RWPE1 (cell line): Measurements from ENCODE around the gene FURIN.
"Not testable (repeated sequence)": the region's sequence is repeated elsewhere in the genome, so short reads cannot be mapped to it uniquely, and the experiment has no call there.

Experiments used
- CTCF ChIA-PET: fragments of 350-600 bp; sonication (Branson Sonifier 250); formaldehyde crosslinking; extraction: SDS; loops from one replicate; lab custom pipeline; 2021; lab: Yijun Ruan, JAX
- POLR2A ChIA-PET: fragments of 400-600 bp; formaldehyde crosslinking; extraction: SDS; loops from one replicate; lab custom pipeline; 2020; ENCODE audit warnings: antibody characterized with exemption; ENCODE audit not compliant: low non-redundant PET; lab: Yijun Ruan, JAX
- DNase-seq: peaks from one replicate; pipeline ENCODE4 v3.0.0; 2012; ENCODE audit warnings: low spot score
- H3K27ac ChIP-seq: fragments of 450-650 bp; 2 replicates; pipeline ENCODE4 v1.5.1; 2017
- TF ChIP-seq, protein P1 (sequence below): fragments of 450-650 bp; conservative IDR thresholded peaks from 2 replicates; pipeline ENCODE4 v1.5.1; 2017; ENCODE audit warnings: low read depth, mild to moderate bottlenecking

FURIN gene

DNA sequence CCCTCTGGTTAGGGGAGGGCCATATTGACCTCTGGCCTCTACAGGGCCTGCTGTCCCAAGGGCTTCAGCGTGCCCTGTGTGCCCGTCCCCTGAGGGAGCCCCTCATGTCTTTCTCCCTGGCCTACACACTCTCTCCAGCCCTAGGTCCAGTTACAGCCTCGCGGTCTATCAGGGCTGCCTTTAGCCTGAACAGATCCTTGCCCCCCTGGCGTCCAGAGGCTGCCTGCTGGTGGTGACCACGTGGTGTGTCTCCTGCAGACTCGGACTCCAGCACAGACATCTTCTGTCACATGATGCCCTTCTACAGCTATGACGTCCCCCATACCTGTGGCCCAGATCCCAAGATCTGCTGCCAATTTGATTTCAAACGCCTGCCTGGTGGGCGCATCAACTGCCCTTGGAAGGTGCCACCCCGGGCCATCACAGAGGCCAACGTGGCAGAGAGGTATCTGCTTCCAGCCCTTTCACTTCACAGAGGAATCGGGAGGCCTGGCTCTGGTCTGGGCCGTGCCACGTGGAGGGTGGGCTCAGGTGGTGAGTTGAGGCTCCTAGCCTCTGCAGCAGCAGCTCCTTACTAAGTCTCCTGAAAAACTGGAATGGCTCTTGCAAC lies 38.8 kb downstream of the FURIN start:
- TF ChIP-seq, protein P1, sequence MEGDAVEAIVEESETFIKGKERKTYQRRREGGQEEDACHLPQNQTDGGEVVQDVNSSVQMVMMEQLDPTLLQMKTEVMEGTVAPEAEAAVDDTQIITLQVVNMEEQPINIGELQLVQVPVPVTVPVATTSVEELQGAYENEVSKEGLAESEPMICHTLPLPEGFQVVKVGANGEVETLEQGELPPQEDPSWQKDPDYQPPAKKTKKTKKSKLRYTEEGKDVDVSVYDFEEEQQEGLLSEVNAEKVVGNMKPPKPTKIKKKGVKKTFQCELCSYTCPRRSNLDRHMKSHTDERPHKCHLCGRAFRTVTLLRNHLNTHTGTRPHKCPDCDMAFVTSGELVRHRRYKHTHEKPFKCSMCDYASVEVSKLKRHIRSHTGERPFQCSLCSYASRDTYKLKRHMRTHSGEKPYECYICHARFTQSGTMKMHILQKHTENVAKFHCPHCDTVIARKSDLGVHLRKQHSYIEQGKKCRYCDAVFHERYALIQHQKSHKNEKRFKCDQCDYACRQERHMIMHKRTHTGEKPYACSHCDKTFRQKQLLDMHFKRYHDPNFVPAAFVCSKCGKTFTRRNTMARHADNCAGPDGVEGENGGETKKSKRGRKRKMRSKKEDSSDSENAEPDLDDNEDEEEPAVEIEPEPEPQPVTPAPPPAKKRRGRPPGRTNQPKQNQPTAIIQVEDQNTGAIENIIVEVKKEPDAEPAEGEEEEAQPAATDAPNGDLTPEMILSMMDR, result no peak
- H3K27ac ChIP-seq, result no peak overlapping the region
- DNase-seq, result no peak
- ChIA-PET POLR2A (interaction anchor here (0.5 kb wide), 1 partner anchor 20 kb away, joined by 4 read pairs; no protein-coding TSS in a partner anchor), CTCF (no interaction called here)

DNA sequence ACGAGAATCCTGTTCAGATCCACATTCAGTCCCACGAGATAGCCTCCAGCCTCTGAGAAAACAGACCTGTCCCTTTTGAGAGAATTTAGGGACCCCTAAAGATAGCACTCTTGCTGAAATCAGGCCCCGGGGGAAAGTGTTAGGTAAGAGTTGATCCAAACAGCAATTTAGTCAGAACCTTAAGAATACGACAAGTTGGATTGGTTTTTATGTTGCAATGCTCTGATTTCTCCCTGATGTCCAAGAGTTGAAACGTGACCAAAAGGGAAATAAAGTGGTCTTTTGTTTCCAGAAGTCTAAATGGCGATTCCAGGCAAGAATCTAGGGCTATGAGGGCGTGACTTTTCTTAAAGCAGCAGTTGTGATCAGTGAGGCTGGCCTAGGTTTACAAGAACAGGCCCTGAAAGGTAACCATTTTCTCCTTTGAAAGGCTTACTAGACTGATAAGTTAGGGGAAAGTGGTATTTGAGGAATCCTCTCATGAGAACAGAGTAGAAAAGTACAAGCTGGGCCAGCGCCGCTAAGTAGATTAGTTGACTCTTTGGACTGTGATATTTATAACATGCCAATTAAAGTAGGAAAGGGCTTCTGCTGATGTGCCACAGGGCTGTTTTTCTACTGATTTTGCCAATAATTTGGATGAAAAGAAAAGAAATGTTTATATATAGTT lies 39.6 kb downstream of the FURIN start:
- POLR2A ChIA-PET, result interaction anchor here (0.5 kb wide), 1 partner anchor 19 kb away, joined by 4 read pairs; no protein-coding TSS in a partner anchor
- H3K27ac ChIP-seq, result no peak overlapping the region
- CTCF ChIA-PET, result no interaction called here
- TF ChIP-seq, protein P1, result no peak
- no peak for DNase-seq

DNA sequence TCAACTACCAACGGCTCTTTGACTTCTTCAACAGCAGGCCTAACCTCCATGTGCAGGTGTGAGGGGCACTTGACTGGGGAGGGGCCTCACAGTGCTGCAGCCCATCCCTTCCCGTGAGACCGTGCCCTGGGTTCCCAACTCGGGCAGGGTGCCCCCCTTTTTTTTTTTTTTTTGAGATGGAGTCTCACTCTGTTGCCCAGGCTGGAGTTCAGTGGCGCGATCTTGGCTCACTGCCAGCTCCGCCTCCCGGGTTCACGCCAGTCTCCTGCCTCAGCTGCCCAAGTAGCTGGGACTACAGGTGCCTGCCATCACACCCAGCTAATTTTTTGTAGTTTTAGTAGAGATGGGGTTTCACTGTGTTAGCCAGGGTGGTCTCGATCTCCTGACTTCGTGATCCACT lies 41.1 kb downstream of the FURIN start:
- POLR2A ChIA-PET, result not testable (repeated sequence)

DNA sequence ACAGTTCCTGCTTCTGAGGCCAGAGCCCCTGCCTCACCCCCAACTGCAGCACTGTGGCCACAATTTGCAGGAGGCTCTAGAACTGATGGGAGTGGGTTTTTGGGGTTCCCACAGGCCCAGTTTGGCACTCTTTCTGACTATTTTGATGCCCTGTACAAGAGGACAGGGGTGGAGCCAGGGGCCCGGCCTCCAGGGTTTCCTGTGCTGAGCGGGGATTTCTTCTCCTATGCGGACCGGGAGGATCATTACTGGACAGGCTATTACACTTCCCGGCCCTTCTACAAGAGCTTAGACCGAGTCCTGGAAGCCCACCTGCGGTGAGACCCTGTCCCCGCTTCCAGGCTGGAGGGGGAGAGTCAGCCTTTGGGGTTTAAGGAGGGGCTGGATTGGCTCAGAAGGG lies 41.6 kb downstream of the FURIN start:
- TF ChIP-seq, protein P1, result no peak
- POLR2A ChIA-PET, result no interaction called here
- CTCF ChIA-PET, result interaction anchor here (0.6 to 0.7 kb wide), 2 partner anchors 16 to 146 kb away, joined by 3 to 6 read pairs; no protein-coding TSS in a partner anchor
- no peak for DNase-seq
- H3K27ac ChIP-seq, result no peak overlapping the region

More for the DNA sequence above, 41.1 kb downstream of the FURIN start:
- not testable (repeated sequence) for H3K27ac ChIP-seq, DNase-seq
- CTCF ChIA-PET, result interaction anchor here (0.6 to 0.7 kb wide), 2 partner anchors 124 to 147 kb away, joined by 3 read pairs; no protein-coding TSS in a partner anchor

DNA sequence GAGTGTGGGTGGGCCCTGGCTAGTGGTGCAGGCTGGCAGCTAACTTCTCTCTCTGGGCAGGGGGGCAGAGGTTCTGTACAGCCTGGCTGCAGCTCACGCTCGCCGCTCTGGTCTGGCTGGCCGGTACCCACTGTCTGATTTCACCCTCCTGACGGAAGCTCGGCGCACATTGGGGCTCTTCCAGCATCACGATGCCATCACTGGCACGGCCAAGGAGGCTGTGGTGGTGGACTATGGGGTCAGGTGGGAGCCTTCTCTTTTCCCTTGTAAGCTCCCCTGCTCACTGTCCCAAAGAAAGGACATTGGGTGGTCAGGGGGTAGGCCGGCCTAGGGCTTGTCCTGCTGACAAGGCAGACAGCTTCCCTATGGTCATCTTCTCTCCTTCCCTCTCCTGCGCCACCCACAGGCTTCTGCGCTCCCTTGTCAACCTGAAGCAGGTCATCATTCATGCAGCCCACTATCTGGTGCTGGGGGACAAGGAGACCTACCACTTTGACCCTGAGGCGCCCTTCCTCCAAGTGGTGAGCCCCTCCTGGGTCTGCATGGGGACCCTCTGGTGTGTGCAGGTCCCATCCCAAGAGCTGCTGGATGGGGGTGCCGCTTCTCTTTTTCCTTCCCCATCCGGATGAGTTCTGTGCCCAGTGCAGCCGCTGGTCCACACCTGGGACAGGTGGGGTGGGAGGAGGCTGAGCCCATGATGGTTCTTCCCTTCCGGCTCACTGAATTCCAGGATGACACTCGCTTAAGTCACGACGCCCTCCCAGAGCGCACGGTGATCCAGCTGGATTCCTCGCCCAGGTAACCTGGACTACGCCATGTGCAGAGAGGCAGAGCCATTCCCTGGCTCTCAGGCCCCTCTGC lies 42.3 kb downstream of the FURIN start:
- POLR2A ChIA-PET, result interaction anchor here (0.5 kb wide), 1 partner anchor 19 kb away, joined by 3 read pairs; no protein-coding TSS in a partner anchor
- CTCF ChIA-PET, result interaction anchor here (0.6 to 0.7 kb wide), 3 partner anchors 15 to 360 kb away, joined by 3 to 6 read pairs (median 3); no protein-coding TSS in a partner anchor
- DNase-seq, result no peak
- no peak overlapping the region for H3K27ac ChIP-seq
- TF ChIP-seq, protein P1, result no peak

DNA sequence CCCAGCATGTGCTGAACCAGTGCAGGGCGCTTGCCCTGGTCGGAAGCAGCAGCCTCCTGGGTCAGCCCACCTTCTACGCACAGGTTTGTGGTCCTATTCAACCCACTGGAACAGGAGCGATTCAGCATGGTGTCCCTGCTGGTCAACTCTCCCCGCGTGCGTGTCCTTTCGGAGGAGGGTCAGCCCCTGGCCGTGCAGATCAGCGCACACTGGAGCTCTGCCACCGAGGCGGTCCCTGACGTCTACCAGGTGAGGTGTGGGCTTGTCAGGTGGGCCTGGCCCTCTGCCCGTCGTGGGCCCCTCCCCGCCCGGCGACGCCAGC lies 42.9 kb downstream of the FURIN start:
- ChIA-PET POLR2A (no interaction called here), CTCF (interaction anchor here (0.6 to 1.2 kb wide), 3 partner anchors 21 to 359 kb away, joined by 3 read pairs; partner anchors contain the start of gene HDDC3)
- TF ChIP-seq, protein P1, result no peak
- H3K27ac ChIP-seq, result no peak overlapping the region
- DNase-seq, result no peak
